ENCODE data around the gene TRABD2B. TPM values are rescaled to one million over a fixed set of nuclear protein-coding genes. Genes with fewer than 3 reads are reported as not detected.

The TRABD2B gene
- total and polyA plus RNA-seq, 12 donors: 0.33 to 3.3 (median 0.83) TPM

GRCh38 chr1:47931395-47931794 is 65.8 kb downstream of the TRABD2B start:
- no peaks in the 10 kb centered on the region for H3K9me3 ChIP-seq (replicated peaks in 1 of 3)
- TF ChIP-seq, protein P1, sequence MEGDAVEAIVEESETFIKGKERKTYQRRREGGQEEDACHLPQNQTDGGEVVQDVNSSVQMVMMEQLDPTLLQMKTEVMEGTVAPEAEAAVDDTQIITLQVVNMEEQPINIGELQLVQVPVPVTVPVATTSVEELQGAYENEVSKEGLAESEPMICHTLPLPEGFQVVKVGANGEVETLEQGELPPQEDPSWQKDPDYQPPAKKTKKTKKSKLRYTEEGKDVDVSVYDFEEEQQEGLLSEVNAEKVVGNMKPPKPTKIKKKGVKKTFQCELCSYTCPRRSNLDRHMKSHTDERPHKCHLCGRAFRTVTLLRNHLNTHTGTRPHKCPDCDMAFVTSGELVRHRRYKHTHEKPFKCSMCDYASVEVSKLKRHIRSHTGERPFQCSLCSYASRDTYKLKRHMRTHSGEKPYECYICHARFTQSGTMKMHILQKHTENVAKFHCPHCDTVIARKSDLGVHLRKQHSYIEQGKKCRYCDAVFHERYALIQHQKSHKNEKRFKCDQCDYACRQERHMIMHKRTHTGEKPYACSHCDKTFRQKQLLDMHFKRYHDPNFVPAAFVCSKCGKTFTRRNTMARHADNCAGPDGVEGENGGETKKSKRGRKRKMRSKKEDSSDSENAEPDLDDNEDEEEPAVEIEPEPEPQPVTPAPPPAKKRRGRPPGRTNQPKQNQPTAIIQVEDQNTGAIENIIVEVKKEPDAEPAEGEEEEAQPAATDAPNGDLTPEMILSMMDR (IDR thresholded peaks at IDR 0.05): peak in 1 of 6 experiments; percentile 21
- no peak for TF ChIP-seq POLR2A (IDR thresholded peaks at IDR 0.05)

DNA sequence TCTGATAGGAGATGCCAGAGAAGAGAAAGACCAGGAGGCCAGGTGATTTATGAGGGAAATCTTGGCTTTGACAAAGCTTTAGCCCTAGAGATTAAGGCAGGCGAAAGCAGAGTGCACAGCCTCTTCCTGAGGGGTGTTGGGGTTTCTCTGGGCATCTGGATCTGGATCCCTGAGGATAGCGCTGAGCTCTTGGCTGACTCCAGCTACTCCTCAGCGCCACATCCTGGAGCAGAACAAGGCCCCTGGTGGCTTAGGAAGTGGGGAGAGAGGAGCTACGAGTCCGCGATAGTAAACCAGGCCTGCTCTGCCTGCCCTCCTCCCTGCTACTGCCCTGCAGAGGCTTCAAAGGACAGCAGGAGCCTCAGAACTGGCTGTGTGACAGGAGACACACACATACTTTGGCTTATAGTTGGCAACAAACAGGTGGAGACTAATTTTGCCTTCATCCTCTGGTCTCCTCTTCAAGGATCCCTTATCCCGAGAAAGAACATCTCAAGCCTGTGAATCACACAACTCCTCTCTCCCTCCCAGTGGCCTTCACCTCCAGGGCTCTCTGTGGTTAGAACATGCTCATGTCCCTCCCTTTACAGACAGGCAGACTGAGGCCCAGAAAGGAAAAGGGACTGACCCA is 66.9 kb downstream of the TRABD2B start:
- Histone ChIP-seq H3K27ac (no peak overlapping the region), H3K36me3 (replicated peaks in 1 of 2) (no peaks in the 10 kb centered on the region), H3K27me3 (no peaks in the 10 kb centered on the region), H3K9me3 (replicated peaks in 1 of 3) (no peaks in the 10 kb centered on the region), H3K4me1 (replicated peaks in 1 of 2) (peaks cover 5 to 19% of the 10 kb centered on the region in 2 donors), H3K4me3 (no peak overlapping the region)
- 61 to 83% (median 69%) methylated on average over 7 of the region's 7 CpGs for WGBS, 4 donors
- TF ChIP-seq POLR2A (IDR thresholded peaks at IDR 0.05): no peak
- TF ChIP-seq, protein P1 (IDR thresholded peaks at IDR 0.05): no peak
- intact Hi-C loops (cut with DNase I): no loop called here
- peak in 2 of 7 donors; percentile 12 to 26 for DNase-seq

More at GRCh38 chr1:47931395-47931794, 65.8 kb downstream of the TRABD2B start:
- Histone ChIP-seq H3K27me3 (no peaks in the 10 kb centered on the region), H3K4me3 (no peak overlapping the region), H3K4me1 (replicated peaks in 1 of 2) (peaks cover 5 to 19% of the 10 kb centered on the region in 2 donors), H3K27ac (no peak overlapping the region), H3K36me3 (replicated peaks in 1 of 2) (no peaks in the 10 kb centered on the region)
- WGBS, 4 donors: 63 to 79% (median 76%) methylated on average over 2 to 5 of the region's 5 CpGs
- DNase-seq: no peak
- intact Hi-C loops (cut with DNase I): no loop called here

DNA sequence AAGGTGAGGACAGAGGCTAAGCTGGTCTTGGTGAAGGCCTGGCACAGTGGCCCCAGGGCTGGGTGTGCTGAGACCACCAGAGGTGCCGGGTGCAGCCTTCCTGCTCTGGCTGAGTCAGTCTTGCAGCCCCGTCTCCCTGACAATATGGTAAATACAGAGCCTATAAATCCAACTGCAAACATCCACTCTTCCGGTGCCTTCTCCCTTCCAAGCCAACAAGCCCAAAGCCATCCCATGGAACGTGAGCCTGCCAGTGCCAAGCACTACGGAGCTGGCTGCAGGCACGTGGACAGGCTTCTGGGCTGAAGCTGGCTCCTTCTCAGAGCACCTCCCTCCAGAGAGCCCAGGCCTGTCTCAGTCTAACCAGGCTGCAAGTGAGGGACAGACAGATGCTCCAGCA is 70.0 kb downstream of the TRABD2B start:
- Histone ChIP-seq H3K9me3 (replicated peaks in 1 of 3) (no peaks in the 10 kb centered on the region), H3K27ac (no peak overlapping the region), H3K4me1 (replicated peaks in 1 of 2) (peaks cover 0 to 8% of the 10 kb centered on the region in 2 donors), H3K27me3 (no peaks in the 10 kb centered on the region), H3K4me3 (no peak overlapping the region), H3K36me3 (replicated peaks in 1 of 2) (no peaks in the 10 kb centered on the region)
- WGBS, 4 donors: 67 to 89% (median 88%) methylated on average over 1 to 6 of the region's 6 CpGs
- no peak for DNase-seq
- intact Hi-C loops (cut with DNase I): no loop called here
- TF ChIP-seq POLR2A (IDR thresholded peaks at IDR 0.05): no peak
- TF ChIP-seq, protein P1 (IDR thresholded peaks at IDR 0.05): no peak

DNA sequence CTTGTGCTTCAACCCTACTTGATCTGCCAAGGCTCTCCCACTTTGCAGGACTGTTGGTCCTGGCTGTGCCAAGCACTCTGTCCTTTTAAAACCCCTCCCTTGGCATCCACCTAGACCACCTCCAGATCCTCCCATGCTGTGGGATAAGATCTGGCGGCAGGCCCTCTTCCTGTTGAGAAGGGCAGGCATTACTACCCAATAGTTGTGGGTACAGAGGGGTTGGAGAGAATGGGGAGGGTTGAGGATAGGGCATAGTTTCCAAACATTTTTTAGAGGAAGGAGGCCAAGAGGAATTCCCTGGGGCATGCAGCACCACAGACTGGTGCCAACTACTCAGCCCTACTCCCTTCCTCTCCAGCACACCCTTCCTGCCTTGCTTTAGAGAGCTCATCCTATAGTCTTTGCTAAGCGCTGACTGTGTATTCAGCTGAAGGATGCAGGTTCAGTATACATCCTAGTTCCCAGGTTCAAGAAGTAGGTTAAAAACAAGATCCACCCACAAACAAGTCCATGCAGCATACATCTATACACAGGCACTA is 70.7 kb downstream of the TRABD2B start:
- H3K9me3 ChIP-seq (replicated peaks in 1 of 3): no peaks in the 10 kb centered on the region
- 47 to 50% (median 49%) methylated on average over 2 of the region's 2 CpGs for WGBS, 4 donors
- no peak overlapping the region for H3K27ac ChIP-seq
- no peak overlapping the region for H3K4me3 ChIP-seq
- intact Hi-C loops (cut with DNase I): no loop called here
- H3K36me3 ChIP-seq (replicated peaks in 1 of 2): no peaks in the 10 kb centered on the region
- no peak for DNase-seq
- no peaks in the 10 kb centered on the region for H3K27me3 ChIP-seq
- TF ChIP-seq POLR2A (IDR thresholded peaks at IDR 0.05): no peak
- TF ChIP-seq, protein P1 (IDR thresholded peaks at IDR 0.05): no peak
- peaks cover 0 to 8% of the 10 kb centered on the region in 2 donors for H3K4me1 ChIP-seq (replicated peaks in 1 of 2)
